DND-41 (cell line): Measurements from ENCODE around the gene NRXN3.

ENCODE experiments used
- EZH2 ChIP-seq: IDR thresholded peaks from 3 replicates; pipeline ENCODE4 v1.6.1; 2012; ENCODE audit warnings: borderline replicate concordance, low read depth, mild to moderate bottlenecking, moderate library complexity, low read length, inconsistent platforms; ENCODE audit not compliant: severe bottlenecking
- TF ChIP-seq, protein P1 (sequence below): IDR thresholded peaks from 2 replicates; pipeline ENCODE4 v1.5.1; 2012; ENCODE audit warnings: borderline replicate concordance, low read length, moderate library complexity, mild to moderate bottlenecking; ENCODE audit not compliant: poor library complexity, severe bottlenecking; ENCODE audit errors: extremely low read depth

DNA sequence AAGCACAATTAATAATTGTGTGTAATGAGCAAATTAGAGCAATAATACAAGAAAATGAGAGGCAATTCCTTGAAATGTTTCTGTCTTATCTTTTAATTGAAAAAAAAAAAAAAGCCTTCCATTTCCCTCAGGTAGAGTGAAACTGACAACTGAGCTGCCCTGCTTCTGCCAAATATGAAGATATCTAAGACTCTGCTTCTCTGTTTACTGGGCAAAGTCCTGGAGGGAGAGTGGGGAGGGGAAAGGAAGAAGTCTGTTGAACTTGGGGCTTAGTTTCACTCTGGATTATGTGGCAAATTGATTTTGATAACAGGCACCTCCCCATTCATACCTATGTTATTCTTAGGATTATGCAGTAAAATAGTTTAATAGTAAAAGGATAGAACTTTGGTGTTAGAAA, 364.9 kb downstream of the NRXN3 start:
- TF ChIP-seq, protein P1, sequence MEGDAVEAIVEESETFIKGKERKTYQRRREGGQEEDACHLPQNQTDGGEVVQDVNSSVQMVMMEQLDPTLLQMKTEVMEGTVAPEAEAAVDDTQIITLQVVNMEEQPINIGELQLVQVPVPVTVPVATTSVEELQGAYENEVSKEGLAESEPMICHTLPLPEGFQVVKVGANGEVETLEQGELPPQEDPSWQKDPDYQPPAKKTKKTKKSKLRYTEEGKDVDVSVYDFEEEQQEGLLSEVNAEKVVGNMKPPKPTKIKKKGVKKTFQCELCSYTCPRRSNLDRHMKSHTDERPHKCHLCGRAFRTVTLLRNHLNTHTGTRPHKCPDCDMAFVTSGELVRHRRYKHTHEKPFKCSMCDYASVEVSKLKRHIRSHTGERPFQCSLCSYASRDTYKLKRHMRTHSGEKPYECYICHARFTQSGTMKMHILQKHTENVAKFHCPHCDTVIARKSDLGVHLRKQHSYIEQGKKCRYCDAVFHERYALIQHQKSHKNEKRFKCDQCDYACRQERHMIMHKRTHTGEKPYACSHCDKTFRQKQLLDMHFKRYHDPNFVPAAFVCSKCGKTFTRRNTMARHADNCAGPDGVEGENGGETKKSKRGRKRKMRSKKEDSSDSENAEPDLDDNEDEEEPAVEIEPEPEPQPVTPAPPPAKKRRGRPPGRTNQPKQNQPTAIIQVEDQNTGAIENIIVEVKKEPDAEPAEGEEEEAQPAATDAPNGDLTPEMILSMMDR = no peak
- TF ChIP-seq EZH2 = no peak
